Glutamatergic neuron (in vitro differentiated cells): Measurements from ENCODE around the gene TRPM2. TPM values are rescaled to one million over a fixed set of nuclear protein-coding genes. Genes with fewer than 3 reads are reported as not detected.

ENCODE experiments used
- DNase-seq: peaks from one replicate; pipeline ENCODE4 v3.0.0; 2022
- H3K27ac Mint-ChIP-seq: one replicate; pipeline ENCODE4 v1.8.0; 2020; ENCODE audit warnings: mild to moderate bottlenecking, mixed read lengths, inconsistent platforms; ENCODE audit not compliant: unreplicated experiment
- H3K27me3 Mint-ChIP-seq: one replicate; pipeline ENCODE4 v1.8.0; 2020; ENCODE audit warnings: mild to moderate bottlenecking, moderate library complexity, mixed read lengths, inconsistent platforms; ENCODE audit not compliant: unreplicated experiment
- H3K36me3 Mint-ChIP-seq: one replicate; pipeline ENCODE4 v1.8.0; 2020; ENCODE audit warnings: mild to moderate bottlenecking, mixed read lengths, inconsistent platforms; ENCODE audit not compliant: unreplicated experiment
- H3K4me1 Mint-ChIP-seq: one replicate; pipeline ENCODE4 v1.8.0; 2020; ENCODE audit warnings: mild to moderate bottlenecking, low read depth, mixed read lengths, inconsistent platforms; ENCODE audit not compliant: unreplicated experiment
- H3K4me3 Mint-ChIP-seq: one replicate; pipeline ENCODE4 v1.8.0; 2020; ENCODE audit warnings: mild to moderate bottlenecking, mixed read lengths, inconsistent platforms; ENCODE audit not compliant: unreplicated experiment
- H3K9me3 Mint-ChIP-seq: one replicate; pipeline ENCODE4 v1.8.0; 2020; ENCODE audit warnings: mild to moderate bottlenecking, moderate library complexity, mixed read lengths, inconsistent platforms; ENCODE audit not compliant: unreplicated experiment
- CTCF ChIP-seq: fragments of 200-600 bp; sonication (generic); IDR thresholded peaks from one replicate; pipeline ENCODE4 v1.5.0; 2021; ENCODE audit not compliant: partially characterized antibody, unreplicated experiment
- total RNA-seq: library from RNA; stranded (reverse); fragmentation: NEBNext Ultra II Directional; extraction: Animal tissue kit (Norgen Biotek cat#: 25700); gene quantifications from one replicate; pipeline ENCODE4 v1.2.1, GENCODE V29; 2021; ENCODE audit not compliant: unreplicated experiment

The TRPM2 gene
- total RNA-seq, 1 donor from 2014 or later, result not detected

- H3K27me3 Mint-ChIP-seq, result peaks cover 8% of the 10 kb centered on the region
- H3K27ac Mint-ChIP-seq, result no peak overlapping the region
- H3K36me3 Mint-ChIP-seq, result no peaks in the 10 kb centered on the region
- no peak for TF ChIP-seq CTCF
- H3K4me1 Mint-ChIP-seq, result peaks cover 2% of the 10 kb centered on the region
- no peak for DNase-seq
- no peak overlapping the region for H3K4me3 Mint-ChIP-seq
- peaks cover 8% of the 10 kb centered on the region for H3K9me3 Mint-ChIP-seq
Observed at GRCh38 chr21:44351535-44352252, 1.7 kb upstream of the TRPM2 start.

- no peak for TF ChIP-seq CTCF
- Mint-ChIP-seq H3K27ac (no peak overlapping the region), H3K9me3 (peaks cover 8% of the 10 kb centered on the region), H3K27me3 (peaks cover 8% of the 10 kb centered on the region), H3K4me1 (peaks cover 2% of the 10 kb centered on the region), H3K36me3 (no peaks in the 10 kb centered on the region), H3K4me3 (no peak overlapping the region)
- no peak for DNase-seq
Observed at GRCh38 chr21:44352253-44352860, 1.1 kb upstream of the TRPM2 start.

- H3K9me3 Mint-ChIP-seq, result peaks cover 12% of the 10 kb centered on the region
- H3K4me3 Mint-ChIP-seq, result no peak overlapping the region
- H3K4me1 Mint-ChIP-seq, result peaks cover 2% of the 10 kb centered on the region
- no peak for DNase-seq
- peaks cover 13% of the 10 kb centered on the region for H3K27me3 Mint-ChIP-seq
- no peak for TF ChIP-seq CTCF
- H3K36me3 Mint-ChIP-seq, result peaks cover 4% of the 10 kb centered on the region
- H3K27ac Mint-ChIP-seq, result no peak overlapping the region
Observed at GRCh38 chr21:44354001-44354405, 582 bp downstream of the TRPM2 start.

- peaks cover 12% of the 10 kb centered on the region for H3K9me3 Mint-ChIP-seq
- peaks cover 2% of the 10 kb centered on the region for H3K4me1 Mint-ChIP-seq
- H3K27ac Mint-ChIP-seq, result peak overlapping the region; percentile 59
- H3K4me3 Mint-ChIP-seq, result no peak overlapping the region
- peaks cover 13% of the 10 kb centered on the region for H3K27me3 Mint-ChIP-seq
- H3K36me3 Mint-ChIP-seq, result peaks cover 4% of the 10 kb centered on the region
- no peak for TF ChIP-seq CTCF
- no peak for DNase-seq
Observed at GRCh38 chr21:44354775-44355771, 1.7 kb downstream of the TRPM2 start.
